ENCODE data around the gene ZNF331. TPM values are rescaled to one million over a fixed set of nuclear protein-coding genes. Genes with fewer than 3 reads are reported as not detected.

ZNF331 gene
- total RNA-seq, 1 experiment from 2014 or later = 57.2 TPM

DNA sequence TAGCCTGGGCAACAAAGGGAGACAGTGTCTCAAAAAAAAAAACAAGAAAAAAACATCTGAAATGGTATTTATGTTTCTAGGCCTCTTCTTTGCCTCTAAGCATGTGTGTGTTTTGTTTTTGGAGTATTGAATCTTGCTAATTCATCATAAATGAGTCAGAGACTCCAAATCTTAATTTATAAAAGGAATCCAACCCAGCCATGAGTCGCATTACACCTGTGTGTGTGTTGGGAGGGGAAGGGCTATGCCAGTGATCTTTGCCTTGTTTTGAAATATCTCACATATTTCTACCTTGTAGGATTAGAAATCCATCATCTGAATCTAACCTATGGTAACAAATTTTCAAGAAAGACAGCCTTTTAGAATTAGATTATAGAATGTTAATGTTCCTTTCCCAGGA, 4.0 kb downstream of the ZNF331 start:
- Histone ChIP-seq H2BK120ac (ENCODE audit: low read depth, low read length, poor library complexity, severe bottlenecking) (no peak overlapping the region), H4K91ac (ENCODE audit: insufficient read length, low read depth, low read length) (no peak overlapping the region), H4K8ac (replicated peaks; ENCODE audit: insufficient read length, low read depth, low read length) (no peak overlapping the region), H2AK5ac (ENCODE audit: insufficient read length, low read length) (no peak overlapping the region), H3K9ac (ENCODE audit: extremely low read depth, insufficient read length, low read length) (no peak overlapping the region), H3K23ac (ENCODE audit: insufficient read length, low read depth, low read length) (no peak overlapping the region), H3K18ac (ENCODE audit: insufficient read length, low read depth, low read length) (no peak overlapping the region), H3T11ph (ENCODE audit: low read length) (no peak overlapping the region), H3K4me1 (ENCODE audit: insufficient read depth, low read length) (no peaks in the 10 kb centered on the region), H2AFZ (ENCODE audit: low read length) (no peak overlapping the region), H3K23me2 (ENCODE audit: insufficient read length, low read depth, low read length, poor library complexity, severe bottlenecking) (no peaks in the 10 kb centered on the region), H2BK20ac (ENCODE audit: low read depth, low read length, poor library complexity, severe bottlenecking) (no peak overlapping the region), H3K14ac (ENCODE audit: insufficient read depth, low read length) (no peak overlapping the region), H3K9me3 (ENCODE audit: control insufficient read depth, low read depth, low read length) (no peaks in the 10 kb centered on the region), H3K79me1 (ENCODE audit: insufficient read depth, low read depth, low read length, poor library complexity, severe bottlenecking) (no peaks in the 10 kb centered on the region), H4K20me1 (ENCODE audit: control insufficient read depth, insufficient read depth, insufficient read length) (no peaks in the 10 kb centered on the region), H2BK12ac (ENCODE audit: insufficient read length, low read depth, low read length) (no peak overlapping the region), H2BK5ac (ENCODE audit: insufficient read length, low read length) (no peak overlapping the region), H3K27ac (ENCODE audit: insufficient read length, low read depth, low read length) (no peak overlapping the region), H2BK15ac (ENCODE audit: low read depth, low read length) (no peak overlapping the region), H3K4ac (ENCODE audit: low read depth, low read length) (no peak overlapping the region), H4K5ac (ENCODE audit: insufficient read length, low read depth, low read length) (no peak overlapping the region), H3K56ac (ENCODE audit: insufficient read length, low read depth, low read length) (no peak overlapping the region), H3K27me3 (ENCODE audit: insufficient read depth, low read length) (no peaks in the 10 kb centered on the region), H3K79me2 (ENCODE audit: insufficient read depth, low read length) (no peaks in the 10 kb centered on the region), H3K4me2 (ENCODE audit: insufficient read depth, insufficient read length, low read length) (no peak overlapping the region)
- Mint-ChIP-seq H3K4me3 (no peak overlapping the region), H3K27me3 (ENCODE audit: low read depth) (no peaks in the 10 kb centered on the region; the same call in 1 of the 2 replicates), H3K36me3 (ENCODE audit: insufficient read depth in 1 of 3, low read depth in 3 of 3) (peaks cover 19 to 70% (median 57%) of the 10 kb centered on the region in 3 experiments), H3K9me3 (no peaks in the 10 kb centered on the region), H3K27ac (no peak overlapping the region), H3K4me1 (peaks cover 0 to 7% of the 10 kb centered on the region in 2 experiments; a peak in 2 of 4 replicates)
- no CpG with 5 or more reads among the region's 1 CpG for WGBS (ENCODE audit: extremely low coverage, insufficient read length, low lambda C conversion rate)
- no peak for TF ChIP-seq CTCF (conservative IDR thresholded peaks at IDR 0.05)
- DNase-seq = no peak

Data from H9 (cell line).